Stimulated activated CD8-positive, alpha-beta memory T cell treated with anti-CD3 and anti-CD28 coated beads, Interleukin-7, amount 100 ng/mL, for 4 hours (primary cell): ENCODE measurements around the gene CEP85L.

Experiments used
- DNase-seq, 2 donors: peaks; one replicate each; pipeline ENCODE4 v3.0.0-alpha.2; 2020; ENCODE audit warnings: low read depth in 2 of 2

The CEP85L gene

DNA sequence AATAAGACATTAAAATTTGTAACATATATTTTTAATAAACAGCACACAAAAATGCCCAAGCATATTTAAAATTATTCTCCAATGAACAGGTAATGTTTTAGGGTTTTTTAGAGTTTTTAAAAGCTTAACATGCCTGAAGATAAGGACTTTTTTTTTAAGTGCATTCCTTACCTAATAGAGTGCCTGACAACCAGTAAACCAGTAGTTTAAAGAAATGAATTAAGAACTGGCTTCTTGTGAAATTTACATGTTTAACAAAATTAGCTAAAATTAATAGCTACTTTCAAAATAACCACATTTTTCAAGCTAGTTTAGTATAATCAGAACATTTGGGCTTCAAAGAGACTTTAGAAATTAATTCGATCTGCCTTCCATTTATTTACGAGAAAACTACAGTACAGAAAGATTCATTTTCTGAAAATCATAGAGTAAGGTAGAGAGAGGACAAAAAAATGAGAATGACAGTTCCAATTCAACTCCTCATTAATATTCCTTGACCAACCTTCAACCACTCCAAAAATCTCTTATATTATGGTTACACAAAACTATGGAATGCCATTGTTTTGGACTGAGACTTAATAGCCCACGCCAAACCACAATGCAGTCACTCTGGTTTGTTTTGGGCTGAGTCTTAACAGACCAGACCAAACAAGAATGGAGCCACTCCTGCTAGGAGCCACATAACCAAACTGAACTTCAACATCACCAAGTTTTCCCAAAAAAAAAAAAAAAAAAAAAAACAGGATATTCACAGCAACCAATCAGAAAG, 109.0 kb downstream of the CEP85L start:
- DNase-seq: no peak

GRCh38 chr6:118537574-118537973, 113.8 kb downstream of the CEP85L start:
- DNase-seq: no peak

DNA sequence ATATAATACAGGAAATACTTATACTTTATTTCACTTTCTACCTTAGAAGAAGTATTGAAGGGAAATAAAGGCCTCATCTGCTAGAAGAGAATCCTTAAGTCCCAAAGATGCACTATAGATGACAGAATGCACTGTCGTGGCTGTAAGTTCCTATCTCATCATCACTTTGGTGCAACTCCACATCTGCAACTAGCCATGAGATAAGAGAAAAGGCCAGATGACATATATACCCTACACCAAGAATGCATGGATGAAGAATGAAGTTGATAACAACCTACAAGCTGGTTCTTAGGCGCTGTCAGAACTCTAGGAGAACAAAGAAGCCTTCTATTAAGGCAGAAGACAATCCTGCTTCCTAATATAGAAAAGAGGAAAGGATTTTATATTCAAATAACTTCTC, 114.9 kb downstream of the CEP85L start:
- no peak for DNase-seq

DNA sequence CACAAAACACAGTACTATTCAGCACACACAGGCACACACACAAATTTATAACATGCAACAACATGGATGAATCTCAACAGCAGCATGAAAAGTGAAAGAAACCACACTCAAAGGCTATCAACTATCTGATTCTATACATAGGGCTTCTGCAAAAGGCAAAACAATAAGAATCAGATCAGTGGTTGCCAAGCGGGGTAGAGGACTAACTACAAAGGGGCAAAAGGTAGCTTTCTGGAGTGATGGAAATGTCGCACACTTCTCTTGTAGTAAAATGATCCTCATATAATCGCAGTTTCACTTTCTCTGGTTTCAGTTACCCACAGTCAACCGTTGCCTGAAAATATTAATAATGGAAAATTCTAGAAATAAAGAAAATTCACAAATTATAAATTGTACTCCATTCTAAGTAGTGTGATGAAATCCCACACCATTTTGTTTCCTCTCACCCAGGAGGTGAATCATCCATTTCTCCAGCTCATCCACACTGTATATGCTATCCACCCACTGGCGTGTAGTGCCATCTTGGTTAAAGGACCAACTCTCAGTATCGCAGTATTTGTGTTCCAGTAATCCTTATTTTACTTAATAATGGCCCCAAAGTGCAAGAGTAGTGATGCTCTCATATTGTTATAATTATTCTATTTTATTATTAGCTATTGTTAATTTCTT, 116.1 kb downstream of the CEP85L start:
- DNase-seq: no peak

- no peak for DNase-seq
Measured at GRCh38 chr6:118530942-118531341, 120.4 kb downstream of the CEP85L start.

GRCh38 chr6:118529756-118530155, 121.6 kb downstream of the CEP85L start:
- no peak for DNase-seq

- no peak for DNase-seq
Measured at GRCh38 chr6:118528129-118528528, 123.3 kb downstream of the CEP85L start.

GRCh38 chr6:118525913-118526780, 125.2 kb downstream of the CEP85L start:
- no peak for DNase-seq

- no peak for DNase-seq
Measured at GRCh38 chr6:118524686-118525085, 126.7 kb downstream of the CEP85L start.

- no peak for DNase-seq
Measured at GRCh38 chr6:118523216-118523615, 128.2 kb downstream of the CEP85L start.

GRCh38 chr6:118522422-118522821, 129.0 kb downstream of the CEP85L start:
- DNase-seq: no peak

- no peak for DNase-seq
Measured at GRCh38 chr6:118514689-118515088, 136.7 kb downstream of the CEP85L start.

GRCh38 chr6:118511930-118512715, 139.3 kb downstream of the CEP85L start:
- no peak for DNase-seq

DNA sequence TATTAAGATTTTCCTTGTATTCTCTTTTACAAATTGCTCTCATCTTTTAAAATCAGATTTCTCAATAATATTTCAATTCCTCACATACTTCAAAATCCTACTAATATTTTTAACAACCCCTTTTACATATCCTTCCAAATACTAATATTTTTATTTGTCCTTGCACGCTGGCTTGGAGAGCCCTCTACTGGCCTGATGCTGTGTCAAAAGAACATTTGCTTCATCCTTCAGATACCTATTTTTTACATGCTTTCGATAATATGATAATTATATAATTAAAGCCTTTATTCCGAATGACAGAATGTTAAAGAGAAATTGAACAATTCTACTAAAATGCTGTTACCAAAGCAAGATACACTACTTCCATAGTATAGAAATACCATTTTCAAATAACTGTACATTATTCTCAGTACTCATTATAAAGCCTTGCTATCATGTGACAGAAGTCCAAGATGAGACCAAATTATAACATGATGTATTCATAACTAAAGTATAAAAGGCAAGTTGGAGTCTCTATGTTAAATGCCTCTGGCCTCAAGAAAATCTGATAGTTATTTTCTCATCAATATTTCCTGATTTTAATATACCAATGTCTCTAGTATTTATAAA, 142.3 kb downstream of the CEP85L start:
- DNase-seq: no peak

GRCh38 chr6:118507636-118508035, 143.8 kb downstream of the CEP85L start:
- DNase-seq: no peak

DNA sequence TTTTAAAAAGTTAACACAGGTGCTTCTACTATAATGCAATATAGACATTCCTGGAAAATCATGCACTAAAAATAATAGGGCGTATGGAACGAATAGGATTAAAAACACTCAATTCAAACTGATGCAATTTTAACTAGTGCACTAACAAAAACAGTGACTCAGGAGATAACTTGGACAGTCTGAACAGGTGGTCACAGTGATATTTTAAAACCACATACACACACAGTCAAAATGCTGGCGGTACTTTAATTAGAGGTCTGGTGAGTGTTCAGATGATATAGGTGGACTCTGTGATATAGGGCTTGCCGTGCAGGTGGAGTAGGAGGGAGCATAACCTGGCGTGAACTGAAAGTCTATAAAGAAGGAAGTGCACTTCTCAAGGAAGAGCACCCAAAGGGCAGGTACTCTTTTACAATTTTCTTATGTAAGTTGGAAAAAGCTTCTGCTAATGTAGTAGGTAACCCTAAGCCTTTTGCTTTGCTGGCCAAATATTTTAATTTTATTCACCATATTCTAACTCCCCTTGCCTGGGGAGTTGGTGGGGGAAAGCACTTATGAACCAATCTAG, 145.2 kb downstream of the CEP85L start:
- no peak for DNase-seq

GRCh38 chr6:118505656-118506055, 145.7 kb downstream of the CEP85L start:
- no peak for DNase-seq

DNA sequence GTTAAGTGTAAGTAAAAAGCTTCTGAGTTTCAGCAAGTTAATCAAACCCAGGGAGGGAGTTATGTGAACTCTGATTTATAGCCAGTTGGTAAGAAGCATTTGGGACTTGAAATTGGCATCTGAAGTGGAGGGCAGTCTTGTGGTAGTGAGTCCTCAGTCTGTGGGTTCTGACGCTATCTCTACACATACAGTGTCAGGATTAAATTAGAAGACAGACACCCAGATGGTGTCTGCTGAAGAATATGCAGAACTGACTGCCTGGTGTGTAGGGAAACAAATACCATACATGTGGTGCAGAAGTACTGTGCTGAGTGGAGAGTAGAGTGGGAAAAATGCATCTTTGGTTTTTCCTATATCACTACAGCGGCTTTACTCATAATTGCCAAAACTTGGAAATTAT, 146.8 kb downstream of the CEP85L start:
- DNase-seq: no peak

DNA sequence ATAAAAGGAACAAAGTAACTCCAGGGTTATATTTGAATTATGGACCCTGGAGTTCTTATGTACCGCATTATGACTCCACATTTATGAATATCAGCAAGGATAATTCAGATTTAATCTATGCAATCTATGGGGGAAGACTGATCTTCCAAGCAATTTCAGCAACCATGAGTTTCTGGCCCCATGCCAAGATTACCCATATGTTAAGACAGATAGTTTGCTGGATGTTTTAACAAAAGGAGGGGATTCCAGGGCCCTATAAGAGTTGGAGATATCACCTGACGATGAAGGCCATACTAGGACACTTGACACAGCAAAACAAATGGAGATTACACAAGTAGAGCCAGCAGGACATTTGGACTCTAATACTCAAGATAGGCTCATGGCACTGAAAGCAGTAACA, 149.2 kb downstream of the CEP85L start:
- no peak for DNase-seq

GRCh38 chr6:118501765-118502164, 149.6 kb downstream of the CEP85L start:
- no peak for DNase-seq

- DNase-seq: no peak
Measured at GRCh38 chr6:118501099-118501498, 150.3 kb downstream of the CEP85L start.
